Upper lobe of left lung (tissue), 4 donors: ENCODE measurements around the gene CCDC178.

Experiments
- CTCF ChIP-seq, 6 experiments: fragments of 450-650 bp in 4 of 6; fragments of 200-600 bp in 2 of 6; sonication (generic) in 2 of 6; IDR thresholded peaks; one replicate each; pipeline ENCODE4 v1.5.1; 2016 to 2019; ENCODE audit warnings: antibody characterized with exemption in 6 of 6
- EP300 ChIP-seq, 4 donors: sonication (generic); formaldehyde crosslinking; IDR thresholded peaks; one replicate each; pipeline ENCODE4 v1.5.1; 2017; ENCODE audit warnings: antibody characterized with exemption in 4 of 4, control low read depth in 2 of 4
- POLR2A ChIP-seq, 4 donors: fragments of 450-650 bp; IDR thresholded peaks; one replicate each; pipeline ENCODE4 v1.5.1; 2016 to 2017; ENCODE audit warnings: antibody characterized with exemption in 4 of 4, mild to moderate bottlenecking in 2 of 4
- POLR2AphosphoS5 ChIP-seq, 2 donors: sonication (generic); formaldehyde crosslinking; IDR thresholded peaks; one replicate each; pipeline ENCODE4 v1.5.1; 2017; ENCODE audit warnings: antibody characterized with exemption in 2 of 2

GRCh38 chr18:33205777-33206176 is 234.7 kb downstream of the CCDC178 start:
- no peak for TF ChIP-seq POLR2A (IDR thresholded peaks at IDR 0.05)
- TF ChIP-seq CTCF (IDR thresholded peaks at IDR 0.05): no peak
- TF ChIP-seq POLR2AphosphoS5 (IDR thresholded peaks at IDR 0.05): no peak
- no peak for TF ChIP-seq EP300 (IDR thresholded peaks at IDR 0.05)
